Activated T-cell treated with anti-CD3 and anti-CD28 coated beads for 48 hours (primary cell): ENCODE measurements around the gene ACTA2.
A peak's percentile ranks its signal among the peaks of the same experiment; 100 is the strongest.
"Not testable (repeated sequence)": the region's sequence is repeated elsewhere in the genome, so short reads cannot be mapped to it uniquely, and the experiment has no call there.

Source experiments
- DNase-seq: peaks from one replicate; pipeline ENCODE4 v3.0.0-alpha.2; 2020; ENCODE audit warnings: low read depth

The ACTA2 gene

GRCh38 chr10:88949912-88950837 lies 2.4 kb downstream of the ACTA2 start:
- no peak for DNase-seq

- DNase-seq = no peak
Measured at GRCh38 chr10:88949051-88949450, 3.5 kb downstream of the ACTA2 start.

GRCh38 chr10:88946965-88947590 lies 5.5 kb downstream of the ACTA2 start:
- no peak for DNase-seq

GRCh38 chr10:88946200-88946599 lies 6.4 kb downstream of the ACTA2 start:
- DNase-seq = no peak

- DNase-seq = no peak
Measured at GRCh38 chr10:88944813-88945212, 7.8 kb downstream of the ACTA2 start.

GRCh38 chr10:88943778-88944177 lies 8.8 kb downstream of the ACTA2 start:
- DNase-seq = no peak

GRCh38 chr10:88941026-88941425 lies 11.5 kb downstream of the ACTA2 start:
- DNase-seq = no peak

- DNase-seq = no peak
Measured at GRCh38 chr10:88938938-88939337, 13.6 kb downstream of the ACTA2 start.

GRCh38 chr10:88938039-88938438 lies 14.5 kb downstream of the ACTA2 start:
- DNase-seq = no peak

- DNase-seq = no peak
Measured at GRCh38 chr10:88936656-88937055, 15.9 kb downstream of the ACTA2 start.

- peak; percentile 50 for DNase-seq
Measured at GRCh38 chr10:88934900-88935672, 17.5 kb downstream of the ACTA2 start.

GRCh38 chr10:88933564-88933963 lies 19.0 kb downstream of the ACTA2 start:
- no peak for DNase-seq

GRCh38 chr10:88932539-88933256 lies 19.9 kb downstream of the ACTA2 start:
- DNase-seq = no peak

- DNase-seq = not testable (repeated sequence)
Measured at GRCh38 chr10:88932029-88932428, 20.5 kb downstream of the ACTA2 start.

- no peak for DNase-seq
Measured at GRCh38 chr10:88931548-88931947, 21.0 kb downstream of the ACTA2 start.

GRCh38 chr10:88928254-88928653 lies 24.3 kb downstream of the ACTA2 start:
- no peak for DNase-seq

GRCh38 chr10:88927416-88927690 lies 25.2 kb downstream of the ACTA2 start:
- DNase-seq = no peak

GRCh38 chr10:88926566-88927415 lies 25.8 kb downstream of the ACTA2 start:
- no peak for DNase-seq

- DNase-seq = no peak
Measured at GRCh38 chr10:88923520-88923919, 29.1 kb downstream of the ACTA2 start.

- no peak for DNase-seq
Measured at GRCh38 chr10:88922041-88922440, 30.5 kb downstream of the ACTA2 start.

- no peak for DNase-seq
Measured at GRCh38 chr10:88920986-88921593, 31.5 kb downstream of the ACTA2 start.
